Measurements from ENCODE around the gene ZNF175. TPM values are rescaled to one million over a fixed set of nuclear protein-coding genes. Genes with fewer than 3 reads are reported as not detected.

The ZNF175 gene
- total and polyA plus RNA-seq, 10 of the 15 experiments (the other 5 are each of a cell fraction or from before 2014, with no cell fraction given) = 1.5 to 12.0 (median 4.1) TPM

- Histone ChIP-seq H3K4me3 (no peak overlapping the region), H3K27ac (ENCODE audit: control insufficient read depth, insufficient read depth) (no peak overlapping the region), H3K9me3 (replicated peaks; ENCODE audit: control insufficient read depth, insufficient read depth, low read length) (no peaks in the 10 kb centered on the region), H3K27me3 (replicated peaks in 1 of 2; ENCODE audit: control insufficient read depth in 2 of 2, insufficient read depth in 2 of 2, low read length in 1 of 2) (no peaks in the 10 kb centered on the region), H3K9ac (ENCODE audit: control insufficient read depth, insufficient read depth, low read length) (no peak overlapping the region), H3K4me2 (ENCODE audit: control insufficient read depth, insufficient read depth) (no peak overlapping the region), H3K4me1 (ENCODE audit: control insufficient read depth, insufficient read depth, low read length) (peaks cover 22% of the 10 kb centered on the region), H3K36me3 (ENCODE audit: control insufficient read depth in 2 of 2, insufficient read depth in 2 of 2, low read length in 1 of 2) (no peaks in the 10 kb centered on the region), H2AFZ (ENCODE audit: control insufficient read depth, low read depth, low read length) (no peak overlapping the region), H4K20me1 (ENCODE audit: control insufficient read depth, insufficient read depth) (0 out of 2 replicates have a peak, but pooled peaks cover 3% of the 10 kb centered on the region), H3K79me2 (ENCODE audit: control insufficient read depth, insufficient read depth, low read length) (peaks cover 11% of the 10 kb centered on the region)
- intact Hi-C loops (cut with micrococcal nuclease; ENCODE audit: unreplicated experiment) = no loop called here
- POLR2A ChIA-PET = no interaction called here
- BruUV-seq (replicated peaks) = no TSS peak
- in situ Hi-C loops (cut with MboI) = no loop called here
- DNase-seq (ENCODE audit: low read depth, low spot score) (no peak), FAIRE-seq (no peak), ATAC-seq (no peak)
- SMC1A ChIA-PET (ENCODE audit: uncharacterized antibody, unreplicated experiment) = interaction anchor here (1.0 kb wide), 1 partner anchor 91 kb away, joined by 3 read pairs; no protein-coding TSS in a partner anchor
- CTCF ChIA-PET = interaction anchor here (1.3 kb wide), 1 partner anchor 90 kb away, joined by 3 read pairs; no protein-coding TSS in a partner anchor
- TF ChIP-seq ZNF24 (IDR thresholded peaks at IDR 0.05) = no peak
- TF ChIP-seq CREB1 (IDR thresholded peaks at IDR 0.05; ENCODE audit: low read depth) = no peak
- no peak for TF ChIP-seq TCF7 (IDR thresholded peaks at IDR 0.05; ENCODE audit: borderline replicate concordance)
- no peak for TF ChIP-seq KDM1A (IDR thresholded peaks at IDR 0.05; ENCODE audit: borderline replicate concordance)
- TF ChIP-seq ZNF622 (IDR thresholded peaks at IDR 0.05) = no peak
- RAD21 ChIA-PET (ENCODE audit: unreplicated experiment) = no interaction called here
- 13% methylated on average over 4 of the region's 4 CpGs for WGBS (ENCODE audit: insufficient coverage, insufficient replicate concordance, low lambda C conversion rate, missing lambda C conversion rate)
These were observed 3.5 kb upstream of the ZNF175 start for GRCh38 chr19:51567583-51567982.

GRCh38 chr19:51568456-51568855 is 2.6 kb upstream of the ZNF175 start:
- RAD21 ChIA-PET (ENCODE audit: unreplicated experiment) = no interaction called here
- Histone ChIP-seq H3K36me3 (ENCODE audit: control insufficient read depth in 2 of 2, insufficient read depth in 2 of 2, low read length in 1 of 2) (peaks cover 0 to 2% of the 10 kb centered on the region in 2 experiments; a peak in 1 of 4 replicates), H3K4me1 (ENCODE audit: control insufficient read depth, insufficient read depth, low read length) (peaks cover 28% of the 10 kb centered on the region), H3K4me3 (no peak overlapping the region), H4K20me1 (ENCODE audit: control insufficient read depth, insufficient read depth) (0 out of 2 replicates have a peak, but pooled peaks cover 3% of the 10 kb centered on the region), H3K4me2 (ENCODE audit: control insufficient read depth, insufficient read depth) (no peak overlapping the region), H3K9me3 (replicated peaks; ENCODE audit: control insufficient read depth, insufficient read depth, low read length) (no peaks in the 10 kb centered on the region), H3K27ac (ENCODE audit: control insufficient read depth, insufficient read depth) (no peak overlapping the region), H3K79me2 (ENCODE audit: control insufficient read depth, insufficient read depth, low read length) (peaks cover 19% of the 10 kb centered on the region), H3K9ac (ENCODE audit: control insufficient read depth, insufficient read depth, low read length) (no peak overlapping the region), H2AFZ (ENCODE audit: control insufficient read depth, low read depth, low read length) (no peak overlapping the region), H3K27me3 (replicated peaks in 1 of 2; ENCODE audit: control insufficient read depth in 2 of 2, insufficient read depth in 2 of 2, low read length in 1 of 2) (no peaks in the 10 kb centered on the region)
- POLR2A ChIA-PET = no interaction called here
- intact Hi-C loops (cut with micrococcal nuclease; ENCODE audit: unreplicated experiment) (no loop called here), in situ Hi-C loops (cut with MboI) (no loop called here)
- SMC1A ChIA-PET (ENCODE audit: uncharacterized antibody, unreplicated experiment) = no interaction called here
- no peak for TF ChIP-seq EP300 (IDR thresholded peaks at IDR 0.05; ENCODE audit: borderline replicate concordance in 1 of 2, control insufficient read depth in 1 of 2, low read depth in 2 of 2, low read length in 2 of 2)
- no peak for TF ChIP-seq SMARCA5 (IDR thresholded peaks at IDR 0.05)
- no peak for TF ChIP-seq IRF3 (IDR thresholded peaks at IDR 0.05)
- TF ChIP-seq BMI1 (IDR thresholded peaks at IDR 0.05; ENCODE audit: borderline replicate concordance) = no peak
- DNase-seq (ENCODE audit: low read depth, low spot score) = no peak
- BruUV-seq (replicated peaks) = no TSS peak
- no peak for ATAC-seq
- CTCF ChIA-PET = interaction anchor here (0.6 kb wide), 1 partner anchor 86 kb away, joined by 3 read pairs; no protein-coding TSS in a partner anchor
- 65% methylated on average over 1 of the region's 1 CpG for whole genome bisulfite sequencing (ENCODE audit: insufficient coverage, insufficient replicate concordance, low lambda C conversion rate, missing lambda C conversion rate)
- FAIRE-seq = no peak
